Stomach (tissue), 4 donors: ENCODE measurements around the gene ITPR1.

Source experiments
- EP300 ChIP-seq: sonication (generic); formaldehyde crosslinking; IDR thresholded peaks from one replicate; pipeline ENCODE4 v1.6.1; 2017; ENCODE audit warnings: antibody characterized with exemption
- POLR2A ChIP-seq, 4 donors: fragments of 450-650 bp; IDR thresholded peaks; one replicate each; pipeline ENCODE4 v1.6.1; 2016; ENCODE audit warnings: antibody characterized with exemption in 4 of 4, control low read depth in 2 of 4, mild to moderate bottlenecking in 1 of 4, moderate library complexity in 1 of 4
- POLR2AphosphoS5 ChIP-seq, 3 donors: sonication (generic); formaldehyde crosslinking; IDR thresholded peaks; one replicate each; pipeline ENCODE4 v1.6.1; 2016; ENCODE audit warnings: antibody characterized with exemption in 3 of 3
- TF ChIP-seq, protein P1 (sequence below), 7 experiments: fragments of 450-650 bp in 4 of 7; fragments of 200-600 bp in 3 of 7; sonication (generic) in 3 of 7; IDR thresholded peaks; one replicate each; pipeline ENCODE4 v1.5.1; 2016 to 2019; ENCODE audit warnings: antibody characterized with exemption in 7 of 7, control low read depth in 2 of 7, mild to moderate bottlenecking in 1 of 7

DNA sequence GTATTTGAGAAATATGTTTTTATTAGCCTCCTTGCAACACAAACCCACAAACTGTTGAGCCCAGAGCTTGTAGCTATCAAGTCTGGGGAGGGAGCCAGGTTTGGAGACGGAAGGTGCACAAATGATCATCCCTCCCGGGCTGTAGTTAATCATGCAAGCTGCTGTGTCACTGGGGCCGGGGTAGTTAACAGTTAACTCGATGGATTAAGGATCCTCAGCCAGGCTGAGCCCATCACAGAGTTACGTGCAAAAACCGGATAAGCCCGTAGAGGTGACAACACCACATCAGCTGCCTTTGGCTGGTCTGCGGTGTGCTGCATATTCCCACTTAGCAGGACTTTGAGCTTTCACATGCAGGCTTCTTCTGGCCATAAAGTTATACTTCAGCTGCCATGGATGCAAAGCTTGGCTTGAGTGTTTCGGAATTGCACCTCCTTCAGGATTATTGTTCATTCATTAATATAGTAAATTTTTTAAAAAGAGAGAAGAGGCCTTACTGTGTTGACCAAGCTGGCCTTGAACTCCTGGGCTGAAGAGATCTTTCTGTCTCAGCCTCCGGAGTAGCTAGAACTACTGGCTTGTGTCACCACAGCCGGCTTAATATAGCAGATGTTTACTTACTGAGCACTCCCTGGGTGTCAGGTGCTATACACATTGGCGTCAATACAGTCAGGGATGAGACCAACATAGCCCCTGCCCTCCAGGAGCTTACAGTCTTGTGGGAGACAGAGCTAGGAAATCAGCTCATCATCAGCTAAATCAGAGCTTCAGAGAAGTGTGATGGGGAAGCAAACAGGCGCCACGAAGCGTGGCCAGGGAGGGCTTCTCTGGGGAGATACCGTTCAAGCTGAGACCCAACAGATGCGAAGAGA is 259.3 kb downstream of the ITPR1 start:
- TF ChIP-seq, protein P1, sequence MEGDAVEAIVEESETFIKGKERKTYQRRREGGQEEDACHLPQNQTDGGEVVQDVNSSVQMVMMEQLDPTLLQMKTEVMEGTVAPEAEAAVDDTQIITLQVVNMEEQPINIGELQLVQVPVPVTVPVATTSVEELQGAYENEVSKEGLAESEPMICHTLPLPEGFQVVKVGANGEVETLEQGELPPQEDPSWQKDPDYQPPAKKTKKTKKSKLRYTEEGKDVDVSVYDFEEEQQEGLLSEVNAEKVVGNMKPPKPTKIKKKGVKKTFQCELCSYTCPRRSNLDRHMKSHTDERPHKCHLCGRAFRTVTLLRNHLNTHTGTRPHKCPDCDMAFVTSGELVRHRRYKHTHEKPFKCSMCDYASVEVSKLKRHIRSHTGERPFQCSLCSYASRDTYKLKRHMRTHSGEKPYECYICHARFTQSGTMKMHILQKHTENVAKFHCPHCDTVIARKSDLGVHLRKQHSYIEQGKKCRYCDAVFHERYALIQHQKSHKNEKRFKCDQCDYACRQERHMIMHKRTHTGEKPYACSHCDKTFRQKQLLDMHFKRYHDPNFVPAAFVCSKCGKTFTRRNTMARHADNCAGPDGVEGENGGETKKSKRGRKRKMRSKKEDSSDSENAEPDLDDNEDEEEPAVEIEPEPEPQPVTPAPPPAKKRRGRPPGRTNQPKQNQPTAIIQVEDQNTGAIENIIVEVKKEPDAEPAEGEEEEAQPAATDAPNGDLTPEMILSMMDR (IDR thresholded peaks at IDR 0.05): no peak
- TF ChIP-seq POLR2AphosphoS5 (IDR thresholded peaks at IDR 0.05) (no peak), POLR2A (IDR thresholded peaks at IDR 0.05) (no peak), EP300 (no peak)
